ENCODE measurements around the gene TNS1.

TNS1 gene

GRCh38 chr2:217914078-217914477 lies 88.7 kb downstream of the TNS1 start:
- no peak overlapping the region for H3K4me3 ChIP-seq (ENCODE audit: low read depth, low read length)
- TF ChIP-seq CTCF (IDR thresholded peaks at IDR 0.05; ENCODE audit: low read depth, low read length, missing control alignments): no peak
- no peak for DNase-seq (ENCODE audit: low read depth)

DNA sequence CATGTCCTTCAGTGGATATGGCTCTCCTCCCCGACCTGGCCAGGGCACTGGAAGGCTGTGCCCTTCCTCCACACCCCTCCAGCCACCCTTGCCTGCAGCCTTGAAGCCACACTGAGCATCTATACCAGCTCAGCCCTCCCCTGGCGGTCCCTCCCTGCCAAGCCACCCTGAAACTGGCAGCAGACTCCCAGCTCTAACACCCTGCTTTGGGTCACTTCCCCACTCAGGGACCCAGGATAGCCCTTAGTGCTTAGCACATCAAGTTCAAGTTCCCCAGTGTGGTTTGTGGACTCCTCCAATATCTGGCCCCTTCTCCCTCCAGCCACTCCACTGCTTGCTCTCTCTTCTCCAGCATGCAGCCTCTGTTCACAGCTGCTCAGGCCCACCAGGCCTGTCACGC lies 89.4 kb downstream of the TNS1 start:
- no peak overlapping the region for H3K4me3 ChIP-seq (ENCODE audit: low read depth, low read length)

DNA sequence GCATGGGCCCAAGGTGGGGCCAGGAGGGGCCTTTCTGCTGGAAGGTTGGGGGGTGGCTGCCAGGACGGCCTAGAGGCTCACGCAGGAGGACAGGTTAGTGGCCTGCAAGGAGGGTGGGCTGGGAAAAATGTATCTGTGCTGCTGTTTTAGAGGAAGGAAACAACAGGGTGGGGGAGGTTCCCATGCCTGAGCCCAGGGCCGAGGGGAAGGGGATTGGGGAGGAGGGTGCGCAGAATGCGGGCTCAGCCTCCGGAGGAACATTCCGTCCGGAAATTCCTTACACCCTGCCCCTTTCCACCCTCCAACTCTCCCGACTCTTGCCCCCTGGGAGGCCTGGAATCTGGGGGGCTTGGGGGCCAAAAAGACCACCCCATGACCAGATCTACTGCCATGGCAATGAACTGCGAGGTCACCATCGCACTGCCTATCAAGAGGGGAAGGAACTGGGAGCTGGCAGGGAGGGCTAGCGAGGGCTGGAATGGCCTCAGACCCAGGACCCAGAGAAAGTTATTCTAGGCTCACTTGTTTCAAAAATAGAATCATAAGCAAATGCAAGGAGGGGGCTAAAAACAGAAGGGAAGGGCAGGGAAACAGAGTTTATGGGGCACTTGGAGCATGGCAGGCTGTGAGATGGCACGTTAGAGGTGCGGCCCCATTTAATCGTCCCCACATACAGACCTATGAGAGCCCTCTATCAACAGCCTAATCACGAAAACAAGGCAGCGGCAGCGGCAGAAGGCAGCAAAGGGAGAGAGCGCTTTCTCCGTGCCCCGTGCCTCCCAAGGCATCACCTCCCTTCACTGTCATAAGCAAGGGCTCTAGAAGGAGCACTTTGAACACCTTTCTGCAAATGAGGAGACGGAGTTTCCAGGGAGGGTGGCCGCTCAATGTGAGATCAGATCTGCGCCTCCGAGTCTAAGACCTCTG lies 90.4 kb downstream of the TNS1 start:
- DNase-seq (ENCODE audit: low read depth): no peak
- H3K4me3 ChIP-seq (ENCODE audit: low read depth, low read length): no peak overlapping the region
- no peak for TF ChIP-seq CTCF (IDR thresholded peaks at IDR 0.05; ENCODE audit: low read depth, low read length, missing control alignments)

More for the DNA sequence above, 89.4 kb downstream of the TNS1 start:
- no peak for DNase-seq (ENCODE audit: low read depth)
- TF ChIP-seq CTCF (IDR thresholded peaks at IDR 0.05; ENCODE audit: low read depth, low read length, missing control alignments): no peak

GRCh38 chr2:217911283-217912097 lies 91.3 kb downstream of the TNS1 start:
- no peak for DNase-seq (ENCODE audit: low read depth)
- no peak for TF ChIP-seq CTCF (IDR thresholded peaks at IDR 0.05; ENCODE audit: low read depth, low read length, missing control alignments)
- H3K4me3 ChIP-seq (ENCODE audit: low read depth, low read length): no peak overlapping the region

DNA sequence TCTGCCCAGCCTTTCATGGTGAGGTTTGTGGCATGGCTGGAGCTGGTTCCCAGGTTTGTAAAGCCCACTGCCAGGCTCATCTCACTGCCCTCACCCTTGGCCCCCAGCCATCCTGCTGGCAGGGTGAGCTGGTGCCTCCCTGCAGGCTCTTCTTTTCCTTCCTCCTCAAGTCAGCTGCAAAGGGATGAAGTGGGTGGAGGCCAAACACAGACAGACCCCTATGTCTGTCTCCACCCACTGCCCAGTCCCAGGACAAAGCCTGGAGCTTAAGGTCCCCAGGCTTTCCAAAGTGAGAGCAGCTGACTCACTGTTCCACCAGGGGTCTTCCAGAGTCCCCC lies 92.0 kb downstream of the TNS1 start:
- no peak overlapping the region for H3K4me3 ChIP-seq (ENCODE audit: low read depth, low read length)
- no peak for TF ChIP-seq CTCF (IDR thresholded peaks at IDR 0.05; ENCODE audit: low read depth, low read length, missing control alignments)
- no peak for DNase-seq (ENCODE audit: low read depth)

DNA sequence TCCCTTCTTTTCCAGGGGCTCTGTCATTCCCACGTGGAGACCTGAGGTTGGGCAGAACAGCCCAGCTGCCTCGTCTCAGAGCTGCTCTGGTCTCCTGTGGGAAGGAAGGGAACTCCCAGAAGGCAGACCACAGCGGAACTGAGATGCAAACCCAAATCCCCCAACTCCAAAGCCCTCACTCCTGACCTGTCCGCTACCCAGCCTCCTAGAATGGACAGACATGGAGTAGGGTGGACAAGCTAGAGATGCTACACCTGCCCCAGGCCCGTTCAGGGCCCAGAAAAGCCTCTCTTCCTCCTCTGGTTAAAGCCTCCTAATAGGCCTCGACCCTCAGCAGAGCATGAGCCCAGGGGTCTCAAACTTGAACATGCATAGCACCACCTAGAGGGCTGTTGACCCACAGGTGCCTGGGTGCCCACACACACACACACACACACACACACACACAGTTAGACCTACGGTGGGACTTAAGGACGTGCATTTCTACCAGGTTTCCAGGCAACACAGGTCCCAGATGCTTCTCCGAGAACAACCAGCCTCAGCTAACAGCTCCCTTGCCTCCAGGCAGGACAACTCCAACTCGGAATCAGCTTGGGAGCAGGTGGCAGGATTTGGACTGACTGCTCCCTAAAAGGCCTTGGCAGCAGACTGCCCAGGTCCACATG lies 93.5 kb downstream of the TNS1 start:
- peak; percentile 13 for TF ChIP-seq CTCF (IDR thresholded peaks at IDR 0.05; ENCODE audit: low read depth, low read length, missing control alignments)
- DNase-seq (ENCODE audit: low read depth): no peak

More for the DNA sequence above, 93.5 kb downstream of the TNS1 start:
- H3K4me3 ChIP-seq (ENCODE audit: low read depth, low read length): no peak overlapping the region

Measured in GM12864 (cell line).